Upper lobe of right lung (tissue), 1 donor: ENCODE data around the gene RIMKLA. TPM values are rescaled to one million over a fixed set of nuclear protein-coding genes. Genes with fewer than 3 reads are reported as not detected.

Experiments used
- ATAC-seq: fragments of 200-7000 bp; cut with Tn5 transposase; one replicate; pipeline ENCODE4 v1.9.1; 2020; ENCODE audit warnings: mild to moderate bottlenecking, moderate library complexity
- DNase-seq: peaks from one replicate; pipeline ENCODE4 v3.0.0-alpha.2; 2020
- H3K27ac ChIP-seq: fragments of 200-600 bp; one replicate; pipeline ENCODE4 v1.8.0; 2022
- H3K27me3 ChIP-seq: fragments of 200-600 bp; one replicate; pipeline ENCODE4 v1.8.0; 2022; ENCODE audit warnings: mild to moderate bottlenecking
- H3K36me3 ChIP-seq: fragments of 200-600 bp; one replicate; pipeline ENCODE4 v1.8.0; 2022
- H3K4me1 ChIP-seq: fragments of 200-600 bp; one replicate; pipeline ENCODE4 v1.8.0; 2022
- H3K4me3 ChIP-seq: fragments of 200-600 bp; one replicate; pipeline ENCODE4 v1.8.0; 2022; ENCODE audit warnings: mild to moderate bottlenecking
- H3K9me3 ChIP-seq: fragments of 200-600 bp; one replicate; pipeline ENCODE4 v1.8.0; 2022
- CTCF ChIP-seq: fragments of 200-600 bp; IDR thresholded peaks from one replicate; pipeline ENCODE4 v1.8.0; 2022; ENCODE audit warnings: antibody characterized with exemption
- intact Hi-C: fragments of 100-400 bp; cut with DNase I; formaldehyde crosslinking; loops from one replicate; pipeline ENCODE4 v1.11.0; 2022
- total RNA-seq: library from RNA; stranded (reverse); fragmentation: NEBNext Ultra II Directional; extraction: Animal tissue kit (Norgen Biotek cat#: 25700); gene quantifications from one replicate; pipeline ENCODE4 v1.2.1, GENCODE V29; 2021
- donor health status: DM: no; HTN: yes; CAD: no; lungs with severe emphysema.

RIMKLA gene
- total RNA-seq, 1 donor from 2014 or later: 10.4 TPM

GRCh38 chr1:42335809-42336518 is 44.6 kb upstream of the RIMKLA start:
- H3K9me3 ChIP-seq: no peaks in the 10 kb centered on the region
- no peak for TF ChIP-seq CTCF
- H3K27ac ChIP-seq: peak overlapping the region; percentile 90
- H3K4me1 ChIP-seq: peaks cover 29% of the 10 kb centered on the region
- ATAC-seq: peak; percentile 1
- peak overlapping the region; percentile 98 for H3K4me3 ChIP-seq
- H3K36me3 ChIP-seq: no peaks in the 10 kb centered on the region
- intact Hi-C loops: no loop called here
- no peaks in the 10 kb centered on the region for H3K27me3 ChIP-seq
- DNase-seq: no peak

- intact Hi-C loops: no loop called here
- H3K4me3 ChIP-seq: no peak overlapping the region
- no peak for ATAC-seq
- H3K27me3 ChIP-seq: no peaks in the 10 kb centered on the region
- no peaks in the 10 kb centered on the region for H3K36me3 ChIP-seq
- DNase-seq: no peak
- H3K27ac ChIP-seq: peak overlapping the region; percentile 90
- no peak for TF ChIP-seq CTCF
- no peaks in the 10 kb centered on the region for H3K9me3 ChIP-seq
- H3K4me1 ChIP-seq: peaks cover 29% of the 10 kb centered on the region
These were observed 43.6 kb upstream of the RIMKLA start for GRCh38 chr1:42336978-42337377.

- intact Hi-C loops: no loop called here
- Histone ChIP-seq H3K9me3 (no peaks in the 10 kb centered on the region), H3K36me3 (no peaks in the 10 kb centered on the region), H3K4me1 (peaks cover 11% of the 10 kb centered on the region), H3K27ac (no peak overlapping the region), H3K4me3 (no peak overlapping the region), H3K27me3 (no peaks in the 10 kb centered on the region)
- DNase-seq (no peak), ATAC-seq (peak; percentile 56)
- TF ChIP-seq CTCF: no peak
These were observed 40.5 kb upstream of the RIMKLA start for GRCh38 chr1:42340093-42340492.

- TF ChIP-seq CTCF: no peak
- ATAC-seq (no peak), DNase-seq (no peak)
- Histone ChIP-seq H3K27me3 (no peaks in the 10 kb centered on the region), H3K27ac (no peak overlapping the region), H3K4me1 (peaks cover 8% of the 10 kb centered on the region), H3K4me3 (no peak overlapping the region), H3K9me3 (no peaks in the 10 kb centered on the region), H3K36me3 (no peaks in the 10 kb centered on the region)
- intact Hi-C loops: no loop called here
These were observed 39.7 kb upstream of the RIMKLA start for GRCh38 chr1:42340901-42341300.

GRCh38 chr1:42343049-42343448 is 37.5 kb upstream of the RIMKLA start:
- H3K36me3 ChIP-seq: no peaks in the 10 kb centered on the region
- H3K27me3 ChIP-seq: no peaks in the 10 kb centered on the region
- H3K9me3 ChIP-seq: no peaks in the 10 kb centered on the region
- intact Hi-C loops: no loop called here
- no peak overlapping the region for H3K27ac ChIP-seq
- DNase-seq (no peak), ATAC-seq (no peak)
- TF ChIP-seq CTCF: no peak
- peaks cover 3% of the 10 kb centered on the region for H3K4me1 ChIP-seq
- H3K4me3 ChIP-seq: no peak overlapping the region

GRCh38 chr1:42348498-42348897 is 32.1 kb upstream of the RIMKLA start:
- ATAC-seq: no peak
- no peak for TF ChIP-seq CTCF
- no peak for DNase-seq
- no peaks in the 10 kb centered on the region for H3K36me3 ChIP-seq
- H3K4me3 ChIP-seq: no peak overlapping the region
- H3K9me3 ChIP-seq: no peaks in the 10 kb centered on the region
- intact Hi-C loops: no loop called here
- peaks cover 13% of the 10 kb centered on the region for H3K27me3 ChIP-seq
- no peaks in the 10 kb centered on the region for H3K4me1 ChIP-seq
- H3K27ac ChIP-seq: no peak overlapping the region
